ENCODE results near the gene NINJ1.

DNA sequence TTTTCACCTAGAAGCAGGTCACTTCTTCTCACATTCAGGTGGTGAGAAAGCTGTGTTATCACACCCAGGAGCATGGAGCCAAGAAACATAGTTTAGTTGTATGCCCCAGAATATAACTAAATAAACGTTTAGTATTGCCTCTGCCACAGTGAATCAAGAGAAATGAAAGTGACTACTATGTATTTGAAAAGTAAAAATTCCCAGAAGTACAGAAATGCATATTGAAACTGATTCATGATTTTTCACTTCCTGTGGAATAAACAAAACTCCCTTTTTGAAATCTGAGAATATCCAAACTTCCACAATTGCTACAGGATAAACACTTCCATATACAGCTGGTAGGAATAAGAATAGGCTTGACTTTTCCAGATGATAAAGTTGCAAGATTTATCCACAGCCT, 15.3 kb upstream of the NINJ1 start:
- TF ChIP-seq, protein P1, sequence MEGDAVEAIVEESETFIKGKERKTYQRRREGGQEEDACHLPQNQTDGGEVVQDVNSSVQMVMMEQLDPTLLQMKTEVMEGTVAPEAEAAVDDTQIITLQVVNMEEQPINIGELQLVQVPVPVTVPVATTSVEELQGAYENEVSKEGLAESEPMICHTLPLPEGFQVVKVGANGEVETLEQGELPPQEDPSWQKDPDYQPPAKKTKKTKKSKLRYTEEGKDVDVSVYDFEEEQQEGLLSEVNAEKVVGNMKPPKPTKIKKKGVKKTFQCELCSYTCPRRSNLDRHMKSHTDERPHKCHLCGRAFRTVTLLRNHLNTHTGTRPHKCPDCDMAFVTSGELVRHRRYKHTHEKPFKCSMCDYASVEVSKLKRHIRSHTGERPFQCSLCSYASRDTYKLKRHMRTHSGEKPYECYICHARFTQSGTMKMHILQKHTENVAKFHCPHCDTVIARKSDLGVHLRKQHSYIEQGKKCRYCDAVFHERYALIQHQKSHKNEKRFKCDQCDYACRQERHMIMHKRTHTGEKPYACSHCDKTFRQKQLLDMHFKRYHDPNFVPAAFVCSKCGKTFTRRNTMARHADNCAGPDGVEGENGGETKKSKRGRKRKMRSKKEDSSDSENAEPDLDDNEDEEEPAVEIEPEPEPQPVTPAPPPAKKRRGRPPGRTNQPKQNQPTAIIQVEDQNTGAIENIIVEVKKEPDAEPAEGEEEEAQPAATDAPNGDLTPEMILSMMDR (IDR thresholded peaks at IDR 0.05) = no peak
- TF ChIP-seq POLR2A (IDR thresholded peaks at IDR 0.05) = no peak
